NCI-H446 treated with DMSO at 0.1 percent for 48 hours (cell line): Measurements from ENCODE around the gene DLGAP4.

Source experiments
- DNase-seq: peaks from one replicate; lab custom pipeline; 2025; lab: John Stamatoyannopoulos, UW

The DLGAP4 gene

DNA sequence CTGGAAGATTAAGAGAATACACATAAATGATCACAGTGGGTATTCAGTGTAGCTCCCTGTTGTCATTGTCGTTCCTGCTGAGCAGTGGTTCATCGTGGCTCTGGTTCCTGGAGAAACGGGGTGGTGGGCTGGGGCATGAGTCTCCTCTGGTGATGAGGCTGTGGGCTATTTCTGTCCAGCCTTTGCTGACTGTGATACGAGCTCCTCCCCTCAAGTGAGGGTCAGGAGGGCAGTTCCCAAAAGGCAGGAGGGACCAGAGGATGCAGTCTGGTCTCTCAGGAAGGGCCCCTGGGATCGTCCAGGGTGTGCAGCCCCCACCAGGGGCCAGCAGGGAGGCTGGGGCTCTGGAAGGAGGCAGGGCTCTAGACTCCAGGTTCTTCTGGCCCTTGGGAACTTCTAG is 31.1 kb upstream of the DLGAP4 start:
- no peak for DNase-seq

DNA sequence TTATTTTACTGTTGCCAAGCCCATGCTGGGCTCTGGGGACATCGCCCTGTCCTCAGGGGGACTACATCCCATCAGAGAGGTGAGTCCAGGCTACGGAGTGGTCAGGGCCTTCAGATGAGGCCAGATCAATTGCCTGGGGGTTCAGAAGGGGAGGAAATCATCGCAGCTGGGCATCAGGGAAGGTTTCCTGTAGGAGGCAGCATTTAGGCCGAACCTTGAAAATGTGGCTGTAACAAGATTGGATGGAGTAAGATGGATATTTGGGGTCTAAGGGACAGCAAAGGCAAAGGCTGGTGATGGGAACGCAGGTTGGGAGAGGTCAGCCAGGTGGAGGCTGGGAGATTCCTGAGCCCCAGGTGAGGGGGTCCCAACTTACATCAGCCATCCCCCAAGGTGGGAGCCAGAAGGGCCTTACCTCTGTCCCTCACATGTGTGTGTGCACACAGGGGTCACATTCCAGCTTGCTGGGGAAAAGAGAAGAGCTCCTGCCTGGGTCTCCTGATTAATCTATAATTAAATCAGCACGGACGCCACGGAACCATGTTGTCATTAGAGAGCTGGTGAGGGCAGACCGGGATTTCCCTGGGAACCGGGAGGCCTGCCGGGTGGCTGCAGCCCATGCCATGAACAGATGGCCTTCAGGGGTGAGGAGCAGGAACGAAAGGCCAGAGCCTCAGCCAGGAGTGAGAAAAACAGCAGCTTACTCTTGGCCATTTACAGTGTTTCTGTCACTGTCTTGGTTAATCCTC is 30.5 kb upstream of the DLGAP4 start:
- no peak for DNase-seq

DNA sequence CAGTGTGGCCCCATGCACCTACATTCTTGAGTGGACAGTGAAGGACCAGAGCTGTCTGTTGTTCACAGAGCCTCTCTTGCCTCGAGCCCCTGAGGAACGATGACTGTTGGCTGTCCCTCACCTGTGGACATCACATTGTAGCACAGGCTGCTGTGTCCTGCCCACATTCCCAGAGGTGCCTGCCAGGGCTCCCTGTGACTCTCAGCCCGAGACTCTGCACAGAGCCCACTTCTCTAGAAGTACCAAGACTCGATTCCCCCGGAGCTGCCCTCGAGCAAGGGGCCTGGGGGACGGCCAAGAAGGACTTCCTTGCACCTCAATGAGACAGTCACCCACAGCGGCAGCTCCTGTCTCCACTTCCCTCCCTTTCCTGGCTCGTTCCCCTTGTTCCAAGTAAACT is 28.6 kb upstream of the DLGAP4 start:
- no peak for DNase-seq

DNA sequence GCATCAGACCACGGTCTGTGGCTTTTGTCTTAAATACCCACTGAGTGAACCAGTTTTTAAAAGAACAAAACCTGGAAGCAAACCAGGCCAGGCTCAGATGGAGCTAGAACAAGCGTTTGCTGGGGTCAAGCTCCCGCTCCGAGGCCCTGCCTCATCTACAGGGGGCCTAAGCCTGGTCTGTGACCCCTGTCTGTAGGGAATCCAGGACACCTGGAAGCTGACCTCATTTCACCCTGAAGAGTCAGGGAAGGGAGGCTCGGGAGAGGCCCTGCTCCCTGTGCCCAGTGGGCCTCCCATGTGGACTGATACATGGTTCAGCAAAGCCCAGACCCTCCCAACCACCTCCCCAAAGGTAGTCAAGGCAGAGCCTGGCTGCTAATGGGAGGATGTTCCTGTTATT is 26.8 kb upstream of the DLGAP4 start:
- no peak for DNase-seq

DNA sequence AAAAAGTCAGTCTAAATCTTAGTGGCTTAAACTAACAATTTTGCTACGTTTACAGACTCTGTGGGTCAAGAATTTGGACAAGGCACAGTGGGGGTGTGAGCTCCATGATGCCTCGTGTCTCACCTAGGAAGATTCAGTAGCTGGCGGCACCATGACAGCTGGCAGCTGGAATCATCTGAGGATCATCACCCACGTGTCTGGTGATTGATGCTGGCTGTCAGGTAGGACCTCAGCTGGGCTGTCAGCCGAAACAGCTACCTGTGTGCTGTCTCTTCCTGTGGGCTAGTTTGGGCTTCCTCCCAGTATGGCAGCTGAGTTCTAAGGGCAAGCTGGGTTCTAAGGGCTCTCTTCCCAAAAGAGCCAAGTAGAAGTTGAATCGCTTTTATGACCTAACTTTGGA is 26.4 kb upstream of the DLGAP4 start:
- DNase-seq: no peak

DNA sequence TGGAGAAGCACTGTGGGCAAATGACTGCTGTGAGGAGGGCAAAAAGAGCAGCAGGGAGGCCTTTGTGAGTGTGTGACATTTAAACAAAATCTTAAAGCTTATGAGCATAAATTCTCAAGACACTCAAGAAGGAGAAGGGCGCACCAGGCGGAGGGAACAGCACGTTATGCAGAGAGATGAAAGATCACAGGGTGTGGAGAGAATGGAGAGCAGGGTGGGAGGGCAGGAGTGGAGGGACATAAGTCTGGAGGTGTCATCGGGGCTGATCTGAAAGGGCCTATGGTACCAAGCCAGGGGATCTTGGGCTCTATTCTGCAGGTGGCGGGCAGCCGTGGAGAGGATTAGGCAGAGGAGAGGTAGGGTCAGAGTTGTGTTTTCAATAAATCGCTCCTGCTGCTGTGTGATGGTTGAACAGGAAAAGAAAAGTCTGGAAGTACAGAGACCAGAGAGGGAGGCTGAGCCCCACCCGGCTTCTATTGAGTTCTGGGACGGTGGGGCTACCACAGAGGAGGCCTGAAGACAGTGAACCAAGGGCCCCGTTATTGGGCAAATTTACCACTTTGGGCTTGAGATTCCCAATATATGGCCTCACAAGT is 24.3 kb upstream of the DLGAP4 start:
- no peak for DNase-seq

DNA sequence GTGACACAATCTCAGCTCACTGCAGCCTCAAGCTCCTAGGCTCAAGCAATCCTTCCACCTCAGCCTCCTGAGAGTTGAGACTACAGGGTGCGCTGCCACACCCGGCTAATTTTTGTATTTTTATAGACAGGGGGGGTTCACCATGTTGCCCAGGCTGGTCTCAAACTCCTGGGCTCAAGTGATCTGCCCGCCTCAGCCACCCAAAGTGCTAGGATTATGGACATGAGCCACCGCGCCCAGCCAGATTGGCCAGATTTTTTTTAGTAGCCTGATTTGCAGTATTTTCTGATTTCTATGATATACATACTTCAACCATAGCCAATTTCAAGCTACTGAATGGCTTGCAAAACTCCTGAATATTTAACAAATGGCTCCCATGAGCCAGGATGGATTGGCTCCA is 21.4 kb upstream of the DLGAP4 start:
- DNase-seq: no peak

DNA sequence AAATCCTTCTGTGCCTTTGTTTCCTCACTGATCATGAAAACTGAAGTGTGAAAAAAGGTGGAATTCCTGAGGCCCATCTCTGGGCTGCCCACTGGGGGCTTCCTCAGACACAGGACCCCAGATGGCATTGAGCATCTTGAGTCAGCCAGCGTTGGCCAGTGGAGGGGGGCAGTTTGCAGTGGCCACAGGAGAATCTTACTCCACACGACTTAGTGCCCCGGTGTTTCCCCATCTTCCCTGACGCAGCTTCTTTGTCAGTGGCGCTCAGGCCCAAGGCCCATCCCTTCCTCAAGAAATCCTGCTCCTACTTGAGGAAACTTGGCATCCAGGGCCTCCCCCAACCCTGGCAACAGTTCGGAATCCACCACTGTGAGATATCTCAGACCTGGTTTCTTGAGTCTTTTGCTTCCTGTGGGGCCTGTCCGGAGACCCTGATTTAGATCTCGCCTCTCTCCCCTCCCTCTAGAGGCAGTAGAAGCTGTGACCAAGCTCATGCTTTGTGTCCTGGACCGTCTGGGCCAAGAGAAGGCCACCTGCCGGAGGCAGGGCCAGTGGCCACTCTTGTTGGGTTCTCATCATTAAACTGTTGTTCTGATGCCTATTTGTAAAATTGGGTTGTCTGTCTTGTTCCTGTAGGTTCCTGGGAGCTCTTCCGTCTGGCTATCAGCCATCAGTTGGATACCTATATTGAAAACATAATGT is 20.2 kb upstream of the DLGAP4 start:
- no peak for DNase-seq

DNA sequence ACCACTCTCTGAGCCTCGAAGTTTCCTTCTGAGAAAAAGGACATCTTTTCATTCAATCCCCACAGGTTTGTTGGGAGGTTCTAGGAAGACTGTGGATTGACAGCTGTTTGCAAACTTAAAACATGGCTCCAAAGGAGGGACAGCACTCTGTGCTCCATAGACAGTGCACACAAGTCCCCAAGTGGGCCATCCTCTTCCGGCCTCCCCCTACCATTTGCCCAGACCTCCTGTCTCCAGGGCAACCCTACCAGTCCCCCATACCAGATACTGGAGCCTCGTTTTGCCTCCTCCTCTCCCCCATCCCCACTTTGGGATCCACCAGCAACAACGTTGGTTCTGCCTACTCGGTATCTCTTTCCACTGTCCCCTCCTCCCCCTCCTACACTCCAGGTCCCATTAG is 8.5 kb upstream of the DLGAP4 start:
- DNase-seq: no peak

DNA sequence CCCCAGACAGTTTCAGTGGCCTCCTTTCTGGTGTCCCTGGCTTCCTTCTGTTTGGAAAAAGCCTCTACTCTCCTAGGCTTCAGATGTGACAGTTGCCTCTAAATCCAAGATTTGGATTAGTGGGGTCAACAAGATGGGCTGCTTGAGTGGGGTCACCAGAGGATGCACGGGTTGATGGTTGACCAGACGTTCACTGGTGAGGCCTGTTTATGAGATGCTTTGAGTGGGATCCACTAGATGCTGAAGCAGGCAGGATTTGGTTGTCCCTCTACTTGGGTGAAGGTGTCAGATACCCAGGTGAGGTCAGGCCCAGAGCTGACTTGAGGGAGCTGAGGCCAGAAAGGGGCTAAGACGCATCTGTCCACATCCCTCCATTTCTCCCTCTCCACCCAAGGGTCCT is 8.1 kb upstream of the DLGAP4 start:
- no peak for DNase-seq

DNA sequence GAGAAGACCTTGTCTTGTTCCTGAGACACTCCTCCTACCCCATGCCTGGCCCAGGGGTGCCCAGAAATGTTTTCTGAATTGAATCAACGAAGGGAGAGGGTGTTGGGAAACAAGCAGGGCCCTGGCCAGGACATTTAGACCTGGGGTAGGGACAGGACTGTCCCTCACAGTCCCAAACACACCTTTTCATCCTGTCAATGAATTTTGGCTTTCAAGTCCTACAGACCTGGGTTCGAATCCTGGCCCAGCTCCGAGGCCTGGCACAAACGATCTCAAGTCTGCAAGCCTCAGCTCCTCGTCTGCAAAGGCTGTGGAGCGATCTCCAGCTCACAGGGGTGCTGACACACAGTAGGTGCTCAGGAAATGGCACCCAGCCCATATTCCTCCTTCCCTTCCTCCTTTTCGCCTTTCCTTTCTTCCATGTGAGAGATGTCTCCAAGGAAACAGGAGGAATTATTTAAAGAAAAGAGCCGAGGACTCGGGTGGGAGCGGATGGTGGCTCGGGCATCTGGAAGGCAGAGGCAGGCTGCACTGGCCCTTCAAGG is 7.3 kb upstream of the DLGAP4 start:
- DNase-seq: no peak

DNA sequence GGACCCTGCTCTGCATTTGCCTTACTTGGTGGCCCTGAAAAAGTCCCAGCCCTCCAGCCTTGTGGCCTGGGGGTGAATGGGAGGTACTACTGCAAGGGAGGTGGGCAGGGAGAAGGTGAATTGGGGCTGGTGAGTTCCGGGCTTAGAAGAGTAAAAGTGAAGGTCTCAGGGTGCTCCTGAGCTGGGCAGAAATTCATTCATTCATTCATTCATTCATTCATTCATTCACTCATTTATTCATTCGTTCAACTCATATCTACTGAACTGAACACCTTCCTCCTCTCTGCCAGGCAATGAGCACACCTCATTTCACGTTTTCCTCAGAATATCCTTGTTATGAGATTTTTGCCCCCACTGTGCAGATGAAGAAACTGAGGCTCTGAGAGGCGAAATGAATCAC is 6.7 kb upstream of the DLGAP4 start:
- DNase-seq: no peak

DNA sequence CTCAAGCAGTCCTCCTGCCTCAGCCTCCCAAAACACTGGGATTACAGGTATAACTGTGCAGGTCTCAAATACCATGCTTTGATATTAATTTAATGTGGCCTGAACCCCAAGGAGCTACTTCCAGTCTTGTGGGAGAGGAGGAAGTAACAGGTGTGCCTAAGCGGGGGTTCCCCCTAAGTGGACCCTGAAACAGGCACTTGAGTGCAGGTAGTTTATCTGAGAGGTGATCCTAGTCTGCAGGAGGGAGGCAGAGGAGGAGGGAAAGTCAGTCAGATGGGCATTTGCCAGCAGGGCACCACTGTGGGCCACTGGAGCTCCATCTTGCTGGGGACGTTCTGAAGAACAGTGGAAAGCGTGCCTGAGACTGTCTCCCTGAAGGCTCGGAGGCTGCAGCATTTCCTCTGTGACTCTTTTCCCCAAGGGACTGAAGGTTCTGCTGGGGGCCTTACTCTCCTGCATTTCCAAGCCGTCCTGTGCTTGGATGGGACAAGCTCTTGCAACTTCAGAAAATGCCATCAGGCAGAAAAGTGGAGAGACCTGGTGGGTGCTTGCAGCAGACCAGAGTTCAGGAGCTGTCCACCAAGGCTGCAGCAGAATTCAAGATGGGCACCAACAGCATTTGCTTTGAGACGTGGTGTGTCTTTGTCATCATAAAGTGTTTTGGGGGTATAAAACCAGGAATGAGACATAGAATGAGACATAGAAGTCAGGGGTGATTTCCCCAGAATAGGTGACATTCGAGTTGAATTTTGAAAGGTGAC is 4.6 kb upstream of the DLGAP4 start:
- no peak for DNase-seq

DNA sequence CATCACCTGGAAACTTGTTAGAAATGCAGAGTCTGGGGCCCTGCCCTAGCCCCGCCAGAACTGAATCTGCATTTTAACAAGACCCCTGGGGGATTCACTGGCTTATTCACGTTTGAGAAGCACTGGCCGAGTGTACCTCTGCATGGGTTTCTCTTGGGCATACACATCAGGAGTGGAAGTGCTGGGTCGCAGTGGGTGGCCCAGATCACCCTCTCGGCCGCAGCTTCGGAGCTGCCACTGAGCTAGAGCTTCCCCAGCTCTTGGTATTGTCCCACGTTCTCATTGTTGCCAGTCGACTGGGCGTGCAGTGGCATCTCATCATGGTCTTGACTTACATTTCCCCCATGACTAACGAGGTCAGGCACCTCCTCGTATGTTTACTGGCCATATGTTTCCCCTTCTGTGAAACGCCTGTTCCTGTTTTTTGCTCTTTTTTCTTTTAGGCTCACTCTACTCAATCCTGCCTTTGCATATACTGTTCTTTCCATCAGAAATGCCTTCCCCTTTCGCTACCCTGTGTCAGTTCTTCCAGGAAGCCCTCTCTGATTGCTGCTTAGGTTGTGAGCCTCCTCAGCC is 3.0 kb upstream of the DLGAP4 start:
- DNase-seq: no peak

DNA sequence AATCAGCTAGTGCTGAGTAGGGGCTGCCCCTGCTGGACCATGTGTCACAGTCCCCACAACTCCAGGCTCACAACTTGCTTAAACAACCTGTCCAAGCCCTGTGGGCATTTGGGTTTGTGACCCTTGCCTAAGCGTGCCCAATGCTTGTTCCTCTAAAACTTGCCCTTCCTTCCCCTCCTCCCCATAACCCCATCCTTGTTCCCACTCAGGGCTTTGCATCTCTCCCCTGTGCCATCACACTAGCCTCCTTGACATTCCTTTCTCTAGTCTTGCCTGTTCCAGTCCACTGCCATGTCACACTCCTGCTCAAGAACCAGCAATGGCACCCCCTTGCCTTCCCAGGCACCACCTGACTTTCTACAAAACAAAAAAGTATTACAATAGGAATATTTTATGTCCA is 2.3 kb upstream of the DLGAP4 start:
- no peak for DNase-seq

DNA sequence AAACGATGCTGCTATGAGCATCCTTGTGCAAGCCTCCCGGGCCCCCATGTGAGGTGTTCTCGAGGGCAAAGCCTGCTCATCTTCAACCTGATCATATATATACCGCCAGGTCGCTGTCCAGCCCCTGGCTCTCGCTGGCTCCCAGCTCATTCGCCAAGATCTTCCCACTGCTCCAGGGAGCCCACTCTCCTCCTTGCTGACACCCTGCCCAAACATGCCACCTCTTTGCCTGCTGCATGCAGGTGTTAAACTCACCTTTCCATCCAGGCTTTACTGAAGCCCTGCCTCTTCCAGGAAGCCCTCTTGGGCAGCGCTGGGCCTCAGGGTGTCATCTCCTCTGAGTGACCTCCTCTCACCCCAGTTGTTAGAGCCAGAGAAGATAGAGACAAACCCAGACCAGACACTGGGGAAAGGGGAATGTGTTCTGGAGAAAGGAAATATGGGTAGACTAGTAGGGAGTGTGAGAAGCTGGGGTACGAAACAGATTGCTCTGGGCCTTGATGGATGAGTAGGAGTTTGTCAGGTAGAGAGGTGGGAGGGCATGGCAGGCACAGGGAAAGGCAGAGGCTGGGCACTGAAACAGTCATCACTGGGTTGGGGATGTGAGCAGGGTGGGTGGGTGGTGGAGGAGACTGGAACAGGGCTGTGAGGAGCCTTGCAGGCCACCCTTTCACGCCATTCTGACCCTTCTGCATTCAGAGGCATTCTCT is 1.2 kb upstream of the DLGAP4 start:
- DNase-seq: no peak

DNA sequence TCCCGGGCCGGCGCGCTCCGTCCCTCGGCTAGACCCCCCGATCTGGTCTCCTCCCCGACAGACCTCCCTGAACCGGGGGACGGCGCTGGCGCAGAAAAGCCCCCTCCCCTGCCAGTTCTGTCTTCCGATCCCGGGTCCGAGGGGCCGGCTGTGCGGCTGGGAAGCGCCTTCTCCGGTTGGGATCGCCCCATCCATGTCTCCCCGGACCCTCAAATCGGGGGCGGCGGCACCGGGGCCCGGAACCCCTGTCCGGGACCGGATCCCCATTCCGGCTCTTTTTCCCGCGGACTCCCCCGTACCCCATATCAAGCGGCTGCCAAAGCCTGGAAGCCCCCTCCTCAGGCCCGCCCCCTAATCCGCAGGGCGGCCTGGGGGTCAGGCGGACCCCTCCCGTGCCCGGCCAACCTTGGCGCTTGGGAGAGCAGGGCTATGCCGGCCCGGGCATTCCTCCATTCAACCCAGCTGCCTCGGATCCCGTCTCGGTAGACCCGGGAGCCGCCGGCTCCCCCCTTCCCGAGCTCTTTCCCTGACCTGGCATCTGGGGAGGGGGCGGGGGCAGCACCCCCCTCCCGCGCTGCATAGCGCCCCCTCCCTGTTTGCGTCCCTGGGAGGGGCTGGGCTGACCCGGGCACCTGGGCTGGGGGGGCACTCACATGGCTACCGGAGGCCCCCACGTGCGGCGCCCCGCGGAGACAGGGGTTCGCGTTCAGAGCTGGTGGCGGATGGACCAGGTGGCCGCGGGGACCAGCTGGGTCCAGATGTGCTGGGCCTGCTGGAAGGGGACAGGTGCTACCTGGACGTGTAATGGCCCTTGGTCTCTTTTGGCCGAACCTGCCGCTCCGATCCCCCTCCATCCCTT is 643 bp downstream of the DLGAP4 start:
- no peak for DNase-seq

DNA sequence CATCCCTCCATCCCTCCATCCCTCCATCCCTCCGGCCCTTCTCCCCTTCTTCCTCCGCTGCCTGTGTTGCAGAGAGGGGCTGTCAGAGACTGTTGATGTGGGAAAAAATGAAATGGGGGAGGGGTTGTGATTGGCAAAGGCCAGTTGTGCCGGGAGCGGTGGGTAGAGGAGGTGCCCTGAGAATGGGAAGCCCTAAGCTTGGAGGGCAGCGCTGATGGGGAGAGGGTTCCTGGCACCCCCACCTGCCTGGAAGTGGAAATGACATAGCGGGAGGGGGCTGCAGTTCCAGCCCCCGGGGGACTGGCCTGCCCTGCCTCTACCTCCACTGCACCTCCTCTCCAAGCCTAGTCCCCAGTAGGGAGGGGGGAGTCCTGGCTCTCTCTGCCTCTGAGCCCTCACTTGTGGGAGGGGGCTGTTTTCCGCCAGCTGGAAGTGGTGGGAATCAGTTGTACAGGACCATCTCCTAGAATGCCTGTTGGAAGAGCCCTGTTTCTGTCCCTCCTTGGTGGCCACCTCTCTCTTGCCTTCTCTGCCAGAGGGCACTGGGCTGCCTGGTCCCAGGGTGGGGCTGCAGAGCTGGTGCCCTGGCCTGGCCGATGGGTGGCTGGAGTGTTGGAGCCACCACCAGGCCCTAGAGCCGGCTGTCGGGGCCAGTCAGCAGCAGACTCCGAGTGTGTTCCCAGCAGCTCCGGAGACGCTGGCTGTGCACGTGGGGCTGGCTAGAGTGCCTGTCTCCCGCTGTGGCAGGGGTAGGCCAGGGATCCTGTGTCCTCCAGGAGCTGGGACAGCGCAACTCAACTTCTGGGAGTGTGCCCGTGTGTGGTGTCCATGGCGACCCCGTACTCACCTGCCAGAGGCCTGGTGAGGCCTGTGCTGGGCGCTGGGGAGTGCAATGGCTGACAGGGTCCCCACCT is 1.5 kb downstream of the DLGAP4 start:
- no peak for DNase-seq

DNA sequence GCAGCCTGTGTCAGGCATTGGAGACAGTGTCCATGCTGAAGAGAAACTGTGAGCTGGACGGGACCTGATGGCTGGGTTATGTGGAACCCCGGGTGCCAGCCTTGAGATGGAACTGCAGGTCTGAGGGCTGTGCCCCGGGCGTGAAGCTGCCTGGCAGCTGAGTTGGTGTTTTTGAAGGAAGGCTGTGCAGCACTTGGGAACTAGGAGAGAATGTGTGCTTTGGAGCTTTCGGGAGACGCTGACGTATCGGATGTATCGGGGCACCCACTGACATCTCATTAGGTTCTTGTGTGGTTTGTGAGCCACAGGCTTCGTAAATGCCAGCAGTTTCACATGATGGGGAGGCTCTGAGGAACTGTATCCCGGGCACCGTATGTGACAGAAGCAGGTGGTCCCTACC is 2.2 kb downstream of the DLGAP4 start:
- no peak for DNase-seq
